Gastrocnemius medialis (tissue), 4 donors: ENCODE measurements around the gene ZNF180. TPM values are rescaled to one million over a fixed set of nuclear protein-coding genes. Genes with fewer than 3 reads are reported as not detected.

Source experiments
- ATAC-seq, 2 donors: fragments of 150-250 bp; one replicate each; pipeline ENCODE4 v1.9.1; 2016
- DNase-seq, 2 donors: peaks; one replicate each; pipeline ENCODE4 v3.0.0-alpha.2; 2019
- H3K27ac ChIP-seq, 4 donors: fragments of 200-600 bp; sonication (generic); 1 replicate in 1 of 4; 2 replicates in 3 of 4; pipeline ENCODE4 v1.5.1; 2016 to 2018; ENCODE audit warnings: mild to moderate bottlenecking in 2 of 4, moderate library complexity in 1 of 4
- H3K27me3 ChIP-seq, 3 donors: fragments of 200-600 bp; sonication (generic) in 2 of 3; 1 replicate in 1 of 3; 2 replicates in 2 of 3; pipeline versions ENCODE4 v1.5.1 to v1.6.0; 2016 to 2019; ENCODE audit warnings: mild to moderate bottlenecking in 1 of 3, moderate library complexity in 1 of 3
- H3K36me3 ChIP-seq, 2 donors: fragments of 200-600 bp; sonication (generic) in 1 of 2; one replicate each; pipeline ENCODE4 v1.5.1; 2017 to 2018
- H3K4me1 ChIP-seq, 2 donors: fragments of 200-600 bp; sonication (generic) in 1 of 2; one replicate each; pipeline ENCODE4 v1.5.1; 2016 to 2017; ENCODE audit warnings: mild to moderate bottlenecking in 2 of 2
- H3K4me3 ChIP-seq, 4 donors: fragments of 200-600 bp; sonication (generic) in 3 of 4; 1 replicate in 1 of 4; 2 replicates in 3 of 4; pipeline ENCODE4 v1.5.1; 2016 to 2019; ENCODE audit warnings: mild to moderate bottlenecking in 2 of 4
- H3K9me3 ChIP-seq, 3 donors: fragments of 200-600 bp; sonication (generic) in 2 of 3; 1 replicate in 1 of 3; 2 replicates in 2 of 3; pipeline ENCODE4 v1.5.1; 2016 to 2019
- POLR2A ChIP-seq, 2 donors: fragments of 450-650 bp; IDR thresholded peaks; one replicate each; pipeline ENCODE4 v1.6.1; 2017; ENCODE audit warnings: antibody characterized with exemption in 2 of 2, mild to moderate bottlenecking in 2 of 2, moderate library complexity in 2 of 2
- in situ Hi-C, 4 donors: fragments of 200-750 bp; cut with MboI; loops; one replicate each; pipeline versions ENCODE4 v1.15.0 to v1.8.0; 2017; ENCODE audit warnings: low sequenced_read_pairs in 4 of 4
- intact Hi-C: fragments of 100-400 bp; cut with DNase I; formaldehyde crosslinking; loops from one replicate; pipeline ENCODE4 v1.15.1; 2023; ENCODE audit warnings: low total_unique reads
- total RNA-seq, 4 donors: library from RNA; depleted of rRNA; stranded (reverse); fragments of >200 nt; gene quantifications; one replicate each; pipeline versions ENCODE4 v1.1.0 to v1.2.3, GENCODE V29; 2016
- TF ChIP-seq, protein P1 (sequence below), 5 experiments: fragments of 450-650 bp in 3 of 5; fragments of 200-600 bp in 2 of 5; sonication (generic) in 2 of 5; IDR thresholded peaks in 4 of 5; conservative IDR thresholded peaks in 1 of 5; 1 replicate in 4 of 5; 2 replicates in 1 of 5; pipeline ENCODE4 v1.5.1; 2016 to 2019; ENCODE audit warnings: antibody characterized with exemption in 5 of 5, mild to moderate bottlenecking in 3 of 5, moderate library complexity in 3 of 5

Gene ZNF180
- total RNA-seq, 4 donors from 2014 or later = 2.1 to 17.4 (median 5.1) TPM

DNA sequence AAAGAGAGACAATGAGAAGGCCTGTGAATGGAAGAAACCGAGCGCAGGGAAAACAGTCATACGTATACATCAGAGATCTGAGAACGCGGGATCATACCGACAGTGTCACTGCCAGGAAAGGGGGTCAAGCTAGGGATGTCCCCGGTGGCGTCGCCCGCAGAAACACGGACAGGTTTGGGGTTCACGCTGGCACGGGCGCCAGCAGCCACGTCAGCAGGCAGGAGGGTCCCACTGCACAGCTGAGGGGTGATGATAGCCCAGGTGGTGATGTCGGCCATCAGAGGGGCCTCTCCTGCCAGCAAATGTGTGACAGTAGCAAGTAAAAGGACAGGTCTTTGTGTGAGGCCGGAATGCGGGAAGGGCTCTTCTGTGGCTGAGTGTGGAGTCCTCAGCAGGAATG, 48.6 kb downstream of the ZNF180 start:
- H3K36me3 ChIP-seq = peaks cover 0 to 7% of the 10 kb centered on the region in 2 donors
- DNase-seq (no peak), ATAC-seq (no peak)
- H3K9me3 ChIP-seq = peaks cover 0 to 14% (median 4%) of the 10 kb centered on the region in 3 donors
- peaks cover 0 to 8% of the 10 kb centered on the region in 2 donors for H3K4me1 ChIP-seq
- no peaks in the 10 kb centered on the region for H3K27me3 ChIP-seq
- H3K27ac ChIP-seq = no peak overlapping the region
- no peak overlapping the region for H3K4me3 ChIP-seq
- intact Hi-C loops (no loop called here), in situ Hi-C loops (no loop called here)
- no peak for TF ChIP-seq POLR2A (IDR thresholded peaks at IDR 0.05)
- TF ChIP-seq, protein P1, sequence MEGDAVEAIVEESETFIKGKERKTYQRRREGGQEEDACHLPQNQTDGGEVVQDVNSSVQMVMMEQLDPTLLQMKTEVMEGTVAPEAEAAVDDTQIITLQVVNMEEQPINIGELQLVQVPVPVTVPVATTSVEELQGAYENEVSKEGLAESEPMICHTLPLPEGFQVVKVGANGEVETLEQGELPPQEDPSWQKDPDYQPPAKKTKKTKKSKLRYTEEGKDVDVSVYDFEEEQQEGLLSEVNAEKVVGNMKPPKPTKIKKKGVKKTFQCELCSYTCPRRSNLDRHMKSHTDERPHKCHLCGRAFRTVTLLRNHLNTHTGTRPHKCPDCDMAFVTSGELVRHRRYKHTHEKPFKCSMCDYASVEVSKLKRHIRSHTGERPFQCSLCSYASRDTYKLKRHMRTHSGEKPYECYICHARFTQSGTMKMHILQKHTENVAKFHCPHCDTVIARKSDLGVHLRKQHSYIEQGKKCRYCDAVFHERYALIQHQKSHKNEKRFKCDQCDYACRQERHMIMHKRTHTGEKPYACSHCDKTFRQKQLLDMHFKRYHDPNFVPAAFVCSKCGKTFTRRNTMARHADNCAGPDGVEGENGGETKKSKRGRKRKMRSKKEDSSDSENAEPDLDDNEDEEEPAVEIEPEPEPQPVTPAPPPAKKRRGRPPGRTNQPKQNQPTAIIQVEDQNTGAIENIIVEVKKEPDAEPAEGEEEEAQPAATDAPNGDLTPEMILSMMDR (IDR thresholded peaks at IDR 0.05 in 4 of 5, conservative IDR thresholded peaks at IDR 0.05 in 1 of 5) = no peak

DNA sequence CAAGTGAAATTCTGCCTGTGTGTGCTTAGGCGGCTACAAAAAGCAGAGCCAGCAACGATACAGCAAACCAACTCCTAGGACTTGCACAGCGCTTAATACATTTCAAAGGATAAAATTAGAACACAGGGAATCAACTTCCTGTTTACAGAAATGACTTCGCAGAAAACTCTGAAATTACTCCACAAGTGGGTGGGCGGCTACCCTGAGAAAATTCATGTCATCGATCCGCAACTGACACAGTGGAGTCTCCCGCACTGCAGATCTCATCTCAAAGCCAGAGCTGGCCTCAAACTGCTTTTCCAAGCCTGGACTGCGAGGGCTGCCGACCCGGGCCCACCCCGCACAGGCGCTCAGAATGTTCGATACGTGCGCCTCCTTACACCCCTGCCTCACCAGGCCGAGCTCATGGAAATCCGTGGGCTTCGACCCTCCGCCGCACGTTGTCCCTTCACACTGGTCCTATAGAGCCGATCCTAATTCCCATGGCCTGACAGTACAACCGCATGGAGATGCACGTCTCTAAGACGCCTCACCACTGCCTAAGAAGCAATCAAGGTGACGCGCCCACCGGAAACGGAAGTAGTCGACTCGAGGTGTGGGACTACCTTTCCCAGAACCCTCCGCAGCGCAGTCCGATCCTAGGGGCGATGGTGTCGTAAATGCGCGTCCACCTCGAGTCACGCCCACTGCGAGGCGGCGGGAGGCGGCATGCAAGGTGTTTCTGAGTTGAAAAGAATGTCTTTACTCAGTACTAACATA, 52.2 kb downstream of the ZNF180 start, which contains the start of gene ZNF229:
Gene ZNF229, minus strand, starts transcription at position 557 of the 759 bp plus-strand sequence. CDS start 5,625 bp downstream, outside the sequence.
- peak; percentile 41 to 68 for DNase-seq
- H3K27me3 ChIP-seq = no peaks in the 10 kb centered on the region
- in situ Hi-C loops (no loop called here), intact Hi-C loops (no loop called here)
- H3K27ac ChIP-seq = peak within 1 kb of the TSS in 2 of 4 donors; percentile 22 to 46
- H3K36me3 ChIP-seq = peaks cover 0 to 36% of the 10 kb centered on the region in 2 donors
- TF ChIP-seq, protein P1 (IDR thresholded peaks at IDR 0.05 in 4 of 5, conservative IDR thresholded peaks at IDR 0.05 in 1 of 5) = no peak
- no peak for TF ChIP-seq POLR2A (IDR thresholded peaks at IDR 0.05)
- peak within 1 kb of the TSS; percentile 56 to 74 (median 68) for H3K4me3 ChIP-seq
- peaks cover 0 to 8% of the 10 kb centered on the region in 2 donors for H3K4me1 ChIP-seq
- ATAC-seq = peak; percentile 72 to 89
- peaks cover 0 to 20% (median 4%) of the 10 kb centered on the region in 3 donors for H3K9me3 ChIP-seq

DNA sequence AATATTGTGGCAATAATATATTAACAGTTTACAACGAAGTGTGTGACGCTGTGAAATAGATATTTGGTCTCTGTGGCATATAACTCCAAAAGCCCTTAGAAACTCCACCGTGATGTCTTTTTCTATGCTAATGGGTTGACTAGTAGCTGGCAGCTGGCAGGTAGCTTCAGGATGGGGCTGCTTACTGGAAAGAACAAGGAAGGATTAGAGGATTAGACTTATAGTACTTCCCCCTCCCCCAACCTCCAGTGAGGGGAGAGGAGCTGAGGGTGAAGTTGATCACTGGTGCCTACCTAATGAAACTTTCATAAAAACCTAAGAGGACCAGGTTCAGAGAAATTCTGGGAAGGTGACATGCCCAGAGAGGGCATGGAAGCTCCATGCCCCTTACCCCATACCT, 61.9 kb downstream of the ZNF180 start:
- DNase-seq (no peak), ATAC-seq (no peak)
- H3K36me3 ChIP-seq = peaks cover 0 to 70% of the 10 kb centered on the region in 2 donors
- in situ Hi-C loops (no loop called here), intact Hi-C loops (no loop called here)
- peaks cover 0 to 27% (median 3%) of the 10 kb centered on the region in 3 donors for H3K9me3 ChIP-seq
- no peaks in the 10 kb centered on the region for H3K27me3 ChIP-seq
- peak overlapping the region in 1 of 4 donors; percentile 0 for H3K4me3 ChIP-seq
- H3K27ac ChIP-seq = no peak overlapping the region
- H3K4me1 ChIP-seq = no peaks in the 10 kb centered on the region
- TF ChIP-seq POLR2A (IDR thresholded peaks at IDR 0.05) = no peak
- TF ChIP-seq, protein P1 (IDR thresholded peaks at IDR 0.05 in 4 of 5, conservative IDR thresholded peaks at IDR 0.05 in 1 of 5) = no peak

DNA sequence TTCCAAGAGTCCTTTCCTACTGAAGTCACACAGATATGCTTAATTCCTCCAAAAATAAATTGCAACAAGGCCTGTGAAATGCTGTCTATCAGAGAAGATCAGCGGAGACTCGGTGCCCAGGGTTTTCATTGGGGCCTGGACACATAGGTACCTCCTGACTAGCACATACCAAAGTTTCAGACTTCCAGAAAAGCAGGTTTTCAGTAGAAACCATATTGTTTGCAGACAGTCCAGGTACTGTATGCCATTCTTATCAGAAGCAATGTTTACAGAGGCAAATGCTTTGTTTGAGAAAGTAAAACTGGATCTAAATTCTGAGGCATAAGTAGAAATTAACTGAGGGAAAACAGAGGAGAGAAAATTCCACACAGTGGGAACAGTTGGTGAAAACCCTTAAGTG, 64.9 kb downstream of the ZNF180 start:
- DNase-seq (no peak), ATAC-seq (no peak)
- Histone ChIP-seq H3K9me3 (peaks cover 0 to 23% (median 3%) of the 10 kb centered on the region in 3 donors), H3K4me1 (no peaks in the 10 kb centered on the region), H3K27ac (no peak overlapping the region), H3K4me3 (peak overlapping the region in 1 of 4 donors; percentile 4), H3K27me3 (no peaks in the 10 kb centered on the region), H3K36me3 (peaks cover 0 to 69% of the 10 kb centered on the region in 2 donors)
- intact Hi-C loops (no loop called here), in situ Hi-C loops (no loop called here)
- no peak for TF ChIP-seq POLR2A (IDR thresholded peaks at IDR 0.05)
- TF ChIP-seq, protein P1 (IDR thresholded peaks at IDR 0.05 in 4 of 5, conservative IDR thresholded peaks at IDR 0.05 in 1 of 5) = no peak
